GM19395 (cell line): Measurements from ENCODE around the gene BTG4.

Experiments
- ATAC-seq: cut with Tn5 transposase; IDR thresholded peaks from one replicate; pipeline ENCODE4 v1.9.1; 2021; ENCODE audit warnings: mild to moderate bottlenecking, moderate library complexity; ENCODE audit not compliant: unreplicated experiment

Gene BTG4

GRCh38 chr11:111538407-111539114 lies 26.4 kb upstream of the BTG4 start:
- no peak for ATAC-seq

GRCh38 chr11:111537336-111537860 lies 25.2 kb upstream of the BTG4 start:
- no peak for ATAC-seq

GRCh38 chr11:111535281-111535680 lies 23.1 kb upstream of the BTG4 start:
- no peak for ATAC-seq

- ATAC-seq, result no peak
Observed at GRCh38 chr11:111532365-111532709, 20.2 kb upstream of the BTG4 start.

- ATAC-seq, result peak; percentile 66
Observed at GRCh38 chr11:111531687-111532364, 19.6 kb upstream of the BTG4 start.

GRCh38 chr11:111531136-111531535 lies 18.9 kb upstream of the BTG4 start:
- ATAC-seq, result no peak

- ATAC-seq, result no peak
Observed at GRCh38 chr11:111530091-111530490, 17.9 kb upstream of the BTG4 start.

- no peak for ATAC-seq
Observed at GRCh38 chr11:111528557-111528956, 16.4 kb upstream of the BTG4 start.

GRCh38 chr11:111527279-111527678 lies 15.1 kb upstream of the BTG4 start:
- no peak for ATAC-seq

- ATAC-seq, result no peak
Observed at GRCh38 chr11:111526501-111526900, 14.3 kb upstream of the BTG4 start.

- ATAC-seq, result no peak
Observed at GRCh38 chr11:111525456-111525855, 13.3 kb upstream of the BTG4 start.

- no peak for ATAC-seq
Observed at GRCh38 chr11:111524056-111524455, 11.9 kb upstream of the BTG4 start.

GRCh38 chr11:111523343-111523742 lies 11.2 kb upstream of the BTG4 start:
- no peak for ATAC-seq

GRCh38 chr11:111522426-111522825 lies 10.2 kb upstream of the BTG4 start:
- no peak for ATAC-seq

GRCh38 chr11:111521135-111521534 lies 8.9 kb upstream of the BTG4 start:
- no peak for ATAC-seq

- ATAC-seq, result no peak
Observed at GRCh38 chr11:111520560-111520959, 8.4 kb upstream of the BTG4 start.

GRCh38 chr11:111518668-111519067 lies 6.5 kb upstream of the BTG4 start:
- no peak for ATAC-seq

GRCh38 chr11:111515591-111515990 lies 3.4 kb upstream of the BTG4 start:
- ATAC-seq, result no peak

GRCh38 chr11:111514216-111515031 lies 2.2 kb upstream of the BTG4 start, which contains the start of gene HOATZ:
HOATZ (plus strand) TSS chr11:111514778; CDS start chr11:111514785, 7 bp downstream.
- ATAC-seq, result no peak

- no peak for ATAC-seq
Observed at GRCh38 chr11:111513240-111513605, 1.0 kb upstream of the BTG4 start.

GRCh38 chr11:111510311-111510710 lies 1.9 kb downstream of the BTG4 start:
- no peak for ATAC-seq

- no peak for ATAC-seq
Observed at GRCh38 chr11:111502611-111503010, 9.6 kb downstream of the BTG4 start.
